HCT116 (cell line): Measurements from ENCODE around the gene MIS18A. TPM values are rescaled to one million over a fixed set of nuclear protein-coding genes. Genes with fewer than 3 reads are reported as not detected.

ENCODE experiments used
- ATAC-seq: fragments of 200-7000 bp; cut with Tn5 transposase; 2 replicates; pipeline ENCODE4 v1.9.1; 2020; ENCODE audit warnings: mild to moderate bottlenecking, moderate library complexity
- BruUV-seq: library from RNA; stranded (reverse); fragments of 400-500 nt; replicated peaks from 2 replicates; lab custom pipeline; 2021; lab: Mats Ljungman, UMichigan
- CTCF ChIA-PET: fragments of 300-600 bp; sonication (Branson Sonifier 250); formaldehyde crosslinking; loops from one replicate; lab custom pipeline; 2021; ENCODE audit warnings: antibody characterized with exemption; lab: Charles Lee
- POLR2A ChIA-PET: fragments of 300-600, 350-600 bp; sonication (Branson Sonifier 250); formaldehyde crosslinking; loops from one replicate; lab custom pipeline; 2021; ENCODE audit warnings: antibody characterized with exemption; lab: Charles Lee
- RAD21 ChIA-PET, 2 experiments: fragments of 300-600 bp; sonication (Branson Sonifier 250); formaldehyde crosslinking; loops; one replicate each; lab custom pipeline; 2023; ENCODE audit warnings: low total read pairs in 2 of 2; ENCODE audit not compliant: uncharacterized antibody in 2 of 2, unreplicated experiment in 2 of 2, low non-redundant PET in 1 of 2; lab: Charles Lee
- DNase-seq: peaks from one replicate; pipeline ENCODE4 v3.0.0-alpha.2; 2010; ENCODE audit warnings: low read depth, low spot score
- H2AFZ ChIP-seq: fragments of 200-600 bp; shearing (Covaris generic), sonication (generic); 2 replicates; pipeline ENCODE4 v1.6.1; 2017; ENCODE audit warnings: low read depth, mixed run types, mixed read lengths, antibody characterized with exemption, low read length; ENCODE audit not compliant: poor library complexity, severe bottlenecking
- H3K27ac ChIP-seq: 2 replicates; pipeline ENCODE4 v1.5.1; 2012; ENCODE audit warnings: low read depth, low read length
- H3K27me3 ChIP-seq: fragments of 200-600 bp; sonication (generic); 2 replicates; pipeline ENCODE4 v1.6.1; 2016; ENCODE audit warnings: mixed run types, low read length, mixed read lengths; ENCODE audit not compliant: insufficient read depth
- H3K36me3 ChIP-seq, 2 experiments: fragments of 200-500 bp in 1 of 2; fragments of 200-600 bp in 1 of 2; sonication (Bioruptor generic) in 1 of 2; sonication (generic) in 1 of 2; 2 replicates each; pipeline versions ENCODE4 v1.5.1 to v1.6.1; 2014 to 2016; ENCODE audit warnings: low read length in 2 of 2, inconsistent platforms in 1 of 2, mixed read lengths in 1 of 2, mixed run types in 1 of 2; ENCODE audit not compliant: insufficient read depth in 2 of 2, control insufficient read depth in 1 of 2
- H3K4me1 ChIP-seq, 2 experiments: fragments of 200-600 bp in 1 of 2; sonication (generic) in 1 of 2; 2 replicates each; pipeline versions ENCODE4 v1.5.1 to v1.6.1; 2012 to 2017; ENCODE audit warnings: low read length in 2 of 2, inconsistent platforms in 1 of 2, mild to moderate bottlenecking in 1 of 2, mixed read lengths in 1 of 2, mixed run types in 1 of 2, moderate library complexity in 1 of 2; ENCODE audit not compliant: insufficient read depth in 2 of 2, control insufficient read depth in 1 of 2
- H3K4me2 ChIP-seq: fragments of 200-600 bp; sonication (generic); 2 replicates; pipeline ENCODE4 v1.6.1; 2017; ENCODE audit warnings: mixed run types, low read length, mixed read lengths
- H3K4me3 ChIP-seq, 2 experiments: fragments of 200-600 bp in 1 of 2; sonication (generic) in 1 of 2; replicated peaks in 1 of 2; 2 replicates each; pipeline ENCODE4 v1.5.1; 2011 to 2016; ENCODE audit warnings: low read length in 2 of 2, control low read depth in 1 of 2, low read depth in 1 of 2, mild to moderate bottlenecking in 1 of 2, mixed read lengths in 1 of 2, mixed run types in 1 of 2
- H3K79me2 ChIP-seq: fragments of 200-600 bp; sonication (generic); 2 replicates; pipeline ENCODE4 v1.6.1; 2017; ENCODE audit warnings: mild to moderate bottlenecking, mixed run types, low read length, moderate library complexity, mixed read lengths; ENCODE audit not compliant: insufficient read depth
- H3K9ac ChIP-seq: fragments of 200-600 bp; sonication (generic); 2 replicates; pipeline ENCODE4 v1.6.1; 2016; ENCODE audit warnings: low read length, mixed read lengths
- H3K9me2 ChIP-seq: fragments of 200-600 bp; sonication (generic), shearing (Covaris generic); 2 replicates; pipeline ENCODE4 v1.6.1; 2017; ENCODE audit warnings: mixed run types, mild to moderate bottlenecking, moderate library complexity; ENCODE audit not compliant: insufficient read depth
- H3K9me3 ChIP-seq, 2 experiments: fragments of 200-500 bp in 1 of 2; fragments of 200-600 bp in 1 of 2; sonication (Bioruptor generic) in 1 of 2; sonication (generic) in 1 of 2; 2 replicates each; pipeline ENCODE4 v1.6.1; 2014 to 2017; ENCODE audit warnings: low read length in 2 of 2, mixed read lengths in 2 of 2, inconsistent platforms in 1 of 2, low read depth in 1 of 2, mild to moderate bottlenecking in 1 of 2, mixed run types in 1 of 2, moderate library complexity in 1 of 2; ENCODE audit not compliant: control insufficient read depth in 1 of 2, insufficient read depth in 1 of 2
- H4K20me1 ChIP-seq: fragments of 200-600 bp; sonication (generic), shearing (Covaris generic); 2 replicates; pipeline ENCODE4 v1.6.1; 2017; ENCODE audit warnings: mixed run types, mild to moderate bottlenecking, moderate library complexity; ENCODE audit not compliant: insufficient read depth
- CBX3 ChIP-seq: IDR thresholded peaks from 2 replicates; pipeline ENCODE4 v1.6.1; 2012; ENCODE audit warnings: low read depth
- CEBPB ChIP-seq: IDR thresholded peaks from 2 replicates; pipeline ENCODE4 v1.6.1; 2012; ENCODE audit warnings: low read depth
- EGR1 ChIP-seq: IDR thresholded peaks from 2 replicates; pipeline ENCODE4 v1.6.1; 2012; ENCODE audit warnings: low read depth
- EZH2 ChIP-seq: fragments of 200-600 bp; sonication (generic); IDR thresholded peaks from 2 replicates; pipeline ENCODE4 v1.6.1; 2017; ENCODE audit warnings: antibody characterized with exemption, mixed run types
- EZH2phosphoT487 ChIP-seq: fragments of 200-600 bp; IDR thresholded peaks from 2 replicates; pipeline ENCODE4 v1.6.1; 2018; ENCODE audit warnings: antibody characterized with exemption, borderline replicate concordance
- FOSL1 ChIP-seq: IDR thresholded peaks from 2 replicates; pipeline ENCODE4 v1.6.1; 2012; ENCODE audit warnings: low read depth
- JUND ChIP-seq: IDR thresholded peaks from 2 replicates; pipeline ENCODE4 v1.6.1; 2012
- POLR2AphosphoS5 ChIP-seq: IDR thresholded peaks from 2 replicates; pipeline ENCODE4 v1.6.1; 2011; ENCODE audit warnings: mild to moderate bottlenecking, low read depth, low read length, moderate library complexity
- RAD21 ChIP-seq: IDR thresholded peaks from 2 replicates; pipeline ENCODE4 v1.6.1; 2012; ENCODE audit warnings: low read depth, mild to moderate bottlenecking
- SP1 ChIP-seq: IDR thresholded peaks from 2 replicates; pipeline ENCODE4 v1.6.1; 2012; ENCODE audit warnings: low read depth
- YY1 ChIP-seq: IDR thresholded peaks from 2 replicates; pipeline ENCODE4 v1.6.1; 2011; ENCODE audit warnings: low read length, low read depth, moderate library complexity, mild to moderate bottlenecking; ENCODE audit not compliant: insufficient replicate concordance; ENCODE audit errors: extremely low read depth
- intact Hi-C: fragments of 100-400 bp; cut with micrococcal nuclease; formaldehyde crosslinking; loops from 2 replicates; pipeline ENCODE4 v1.10.0; 2022
- total RNA-seq: library from RNA; stranded (reverse); gene quantifications from one replicate; pipeline ENCODE4 v1.2.1, GENCODE V29; 2021; ENCODE audit not compliant: unreplicated experiment

Gene MIS18A
- total RNA-seq, 1 experiment from 2014 or later: 30.0 TPM

GRCh38 chr21:32321480-32321879, 42.6 kb upstream of the MIS18A start:
- no peak overlapping the region for H3K27ac ChIP-seq
- intact Hi-C loops: no loop called here
- H3K4me1 ChIP-seq: no peaks in the 10 kb centered on the region
- no peak for ATAC-seq
- POLR2A ChIA-PET: no interaction called here
- H4K20me1 ChIP-seq: no peaks in the 10 kb centered on the region
- CTCF ChIA-PET: no interaction called here
- no peak for DNase-seq
- BruUV-seq: no TSS peak
- no peak overlapping the region for H2AFZ ChIP-seq
- no peak overlapping the region for H3K4me2 ChIP-seq
- H3K36me3 ChIP-seq: peaks cover 69 to 93% of the 10 kb centered on the region in 2 experiments
- no peak overlapping the region for H3K9ac ChIP-seq
- no peak for TF ChIP-seq FOSL1
- RAD21 ChIA-PET: no interaction called here
- H3K79me2 ChIP-seq: peaks cover 19% of the 10 kb centered on the region; the same call in 1 of the 2 replicates
- H3K4me3 ChIP-seq: no peak overlapping the region
- no peaks in the 10 kb centered on the region for H3K9me3 ChIP-seq
- H3K9me2 ChIP-seq: no peaks in the 10 kb centered on the region
- no peaks in the 10 kb centered on the region for H3K27me3 ChIP-seq

- intact Hi-C loops: no loop called here
- POLR2A ChIA-PET: no interaction called here
- no peaks in the 10 kb centered on the region for H4K20me1 ChIP-seq
- ATAC-seq (no peak), DNase-seq (no peak)
- H3K27ac ChIP-seq: no peak overlapping the region
- no peak overlapping the region for H3K4me3 ChIP-seq
- H3K9me3 ChIP-seq: no peaks in the 10 kb centered on the region
- no peaks in the 10 kb centered on the region for H3K27me3 ChIP-seq
- no peaks in the 10 kb centered on the region for H3K9me2 ChIP-seq
- no peak for TF ChIP-seq EZH2phosphoT487
- CTCF ChIA-PET: no interaction called here
- no peak overlapping the region for H3K4me2 ChIP-seq
- H3K36me3 ChIP-seq: peaks cover 70 to 91% of the 10 kb centered on the region in 2 experiments
- BruUV-seq: no TSS peak
- H3K9ac ChIP-seq: no peak overlapping the region
- no peak overlapping the region for H2AFZ ChIP-seq
- no peaks in the 10 kb centered on the region for H3K4me1 ChIP-seq
- peaks cover 18% of the 10 kb centered on the region; the same call in 1 of the 2 replicates for H3K79me2 ChIP-seq
- RAD21 ChIA-PET: no interaction called here
Observed at GRCh38 chr21:32320726-32321125, 41.9 kb upstream of the MIS18A start.

GRCh38 chr21:32320059-32320458, 41.2 kb upstream of the MIS18A start:
- intact Hi-C loops: no loop called here
- ChIA-PET POLR2A (no interaction called here), CTCF (no interaction called here), RAD21 (no interaction called here)
- Histone ChIP-seq H3K79me2 (peaks cover 17% of the 10 kb centered on the region; the same call in 1 of the 2 replicates), H3K9me3 (no peaks in the 10 kb centered on the region), H3K4me1 (no peaks in the 10 kb centered on the region), H3K36me3 (peaks cover 70 to 88% of the 10 kb centered on the region in 2 experiments), H4K20me1 (no peaks in the 10 kb centered on the region), H3K4me3 (no peak overlapping the region), H3K27ac (no peak overlapping the region), H3K9ac (no peak overlapping the region), H2AFZ (no peak overlapping the region), H3K27me3 (no peaks in the 10 kb centered on the region), H3K9me2 (no peaks in the 10 kb centered on the region), H3K4me2 (no peak overlapping the region)
- BruUV-seq: no TSS peak
- TF ChIP-seq SP1 (no peak), EZH2 (no peak), EGR1 (no peak), JUND (no peak), RAD21 (no peak), FOSL1 (no peak), CEBPB (no peak), CBX3 (no peak), YY1 (no peak), POLR2AphosphoS5 (no peak)
- ATAC-seq: no peak
- no peak for DNase-seq
